WERI-Rb-1 (cell line): ENCODE results near the gene NFATC3.

Experiments
- DNase-seq: peaks from one replicate; pipeline ENCODE4 v3.0.0-alpha.2; 2020
- H3K27ac ChIP-seq: fragments of 250-450 bp; sonication (Bioruptor Pico); 2 replicates; pipeline ENCODE4 v1.5.1; 2020; ENCODE audit warnings: mild to moderate bottlenecking, moderate library complexity
- H3K27me3 ChIP-seq: fragments of 250-450 bp; sonication (Bioruptor Pico); 2 replicates; pipeline ENCODE4 v1.5.1; 2021; ENCODE audit warnings: mild to moderate bottlenecking, low read depth, moderate library complexity; ENCODE audit not compliant: insufficient read depth, severe bottlenecking
- H3K36me3 ChIP-seq: fragments of 250-450 bp; sonication (Bioruptor Pico); 2 replicates; pipeline ENCODE4 v1.5.1; 2020; ENCODE audit warnings: mild to moderate bottlenecking, moderate library complexity
- H3K4me3 ChIP-seq: 2 replicates; pipeline ENCODE4 v1.5.1; 2011; ENCODE audit warnings: low read depth, mild to moderate bottlenecking, control low read depth, low read length
- H3K9me3 ChIP-seq: fragments of 250-450 bp; sonication (Bioruptor Pico); 2 replicates; pipeline ENCODE4 v1.5.1; 2021; ENCODE audit warnings: mild to moderate bottlenecking, moderate library complexity; ENCODE audit not compliant: severe bottlenecking
- TF ChIP-seq, protein P1 (sequence below): IDR thresholded peaks from 2 replicates; pipeline ENCODE4 v1.5.1; 2011; ENCODE audit warnings: low read depth, mild to moderate bottlenecking, control low read depth, inconsistent platforms, low read length

The NFATC3 gene

DNA sequence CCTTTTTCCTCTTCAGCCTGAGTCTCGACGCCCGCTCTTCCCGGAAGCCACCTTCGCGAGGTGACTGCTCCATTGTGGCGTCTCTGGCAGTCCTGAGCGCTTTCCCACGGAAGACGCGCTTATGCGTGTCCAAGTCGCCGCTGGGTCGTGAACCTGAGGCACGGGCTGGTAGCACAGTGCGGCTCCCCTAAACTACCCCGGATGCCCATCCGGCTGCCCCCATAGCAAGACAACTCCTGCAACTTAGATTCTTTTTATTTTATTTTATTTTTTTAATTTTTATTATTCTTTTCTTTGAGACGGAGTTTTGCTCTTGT, 152.8 kb downstream of the NFATC3 start:
- Histone ChIP-seq H3K9me3 (no peaks in the 10 kb centered on the region), H3K4me3 (no peak overlapping the region), H3K27me3 (no peaks in the 10 kb centered on the region), H3K36me3 (no peaks in the 10 kb centered on the region), H3K27ac (no peak overlapping the region)
- TF ChIP-seq, protein P1, sequence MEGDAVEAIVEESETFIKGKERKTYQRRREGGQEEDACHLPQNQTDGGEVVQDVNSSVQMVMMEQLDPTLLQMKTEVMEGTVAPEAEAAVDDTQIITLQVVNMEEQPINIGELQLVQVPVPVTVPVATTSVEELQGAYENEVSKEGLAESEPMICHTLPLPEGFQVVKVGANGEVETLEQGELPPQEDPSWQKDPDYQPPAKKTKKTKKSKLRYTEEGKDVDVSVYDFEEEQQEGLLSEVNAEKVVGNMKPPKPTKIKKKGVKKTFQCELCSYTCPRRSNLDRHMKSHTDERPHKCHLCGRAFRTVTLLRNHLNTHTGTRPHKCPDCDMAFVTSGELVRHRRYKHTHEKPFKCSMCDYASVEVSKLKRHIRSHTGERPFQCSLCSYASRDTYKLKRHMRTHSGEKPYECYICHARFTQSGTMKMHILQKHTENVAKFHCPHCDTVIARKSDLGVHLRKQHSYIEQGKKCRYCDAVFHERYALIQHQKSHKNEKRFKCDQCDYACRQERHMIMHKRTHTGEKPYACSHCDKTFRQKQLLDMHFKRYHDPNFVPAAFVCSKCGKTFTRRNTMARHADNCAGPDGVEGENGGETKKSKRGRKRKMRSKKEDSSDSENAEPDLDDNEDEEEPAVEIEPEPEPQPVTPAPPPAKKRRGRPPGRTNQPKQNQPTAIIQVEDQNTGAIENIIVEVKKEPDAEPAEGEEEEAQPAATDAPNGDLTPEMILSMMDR: no peak
- DNase-seq: no peak

DNA sequence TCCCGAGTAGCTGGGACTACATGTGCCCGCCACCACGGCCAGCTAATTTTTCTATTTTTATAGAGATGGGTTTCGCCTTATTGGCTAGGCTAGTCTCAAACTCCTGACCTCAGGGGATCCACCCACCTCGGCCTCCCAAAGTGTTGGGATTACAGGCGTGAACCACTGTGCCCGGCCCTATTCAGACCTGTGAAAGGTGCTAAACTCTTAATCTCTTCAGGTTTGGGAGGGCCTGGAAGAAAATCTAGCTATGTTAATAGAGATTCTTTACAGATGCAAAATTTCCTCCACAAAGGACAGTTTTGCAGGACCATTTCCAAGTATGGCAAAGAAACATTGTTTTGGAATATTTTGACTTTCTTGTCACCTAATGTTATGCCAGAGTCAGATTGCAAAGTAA, 156.9 kb downstream of the NFATC3 start:
- Histone ChIP-seq H3K9me3 (no peaks in the 10 kb centered on the region), H3K27ac (no peak overlapping the region), H3K36me3 (no peaks in the 10 kb centered on the region), H3K4me3 (no peak overlapping the region), H3K27me3 (no peaks in the 10 kb centered on the region)
- no peak for DNase-seq
- TF ChIP-seq, protein P1: no peak

DNA sequence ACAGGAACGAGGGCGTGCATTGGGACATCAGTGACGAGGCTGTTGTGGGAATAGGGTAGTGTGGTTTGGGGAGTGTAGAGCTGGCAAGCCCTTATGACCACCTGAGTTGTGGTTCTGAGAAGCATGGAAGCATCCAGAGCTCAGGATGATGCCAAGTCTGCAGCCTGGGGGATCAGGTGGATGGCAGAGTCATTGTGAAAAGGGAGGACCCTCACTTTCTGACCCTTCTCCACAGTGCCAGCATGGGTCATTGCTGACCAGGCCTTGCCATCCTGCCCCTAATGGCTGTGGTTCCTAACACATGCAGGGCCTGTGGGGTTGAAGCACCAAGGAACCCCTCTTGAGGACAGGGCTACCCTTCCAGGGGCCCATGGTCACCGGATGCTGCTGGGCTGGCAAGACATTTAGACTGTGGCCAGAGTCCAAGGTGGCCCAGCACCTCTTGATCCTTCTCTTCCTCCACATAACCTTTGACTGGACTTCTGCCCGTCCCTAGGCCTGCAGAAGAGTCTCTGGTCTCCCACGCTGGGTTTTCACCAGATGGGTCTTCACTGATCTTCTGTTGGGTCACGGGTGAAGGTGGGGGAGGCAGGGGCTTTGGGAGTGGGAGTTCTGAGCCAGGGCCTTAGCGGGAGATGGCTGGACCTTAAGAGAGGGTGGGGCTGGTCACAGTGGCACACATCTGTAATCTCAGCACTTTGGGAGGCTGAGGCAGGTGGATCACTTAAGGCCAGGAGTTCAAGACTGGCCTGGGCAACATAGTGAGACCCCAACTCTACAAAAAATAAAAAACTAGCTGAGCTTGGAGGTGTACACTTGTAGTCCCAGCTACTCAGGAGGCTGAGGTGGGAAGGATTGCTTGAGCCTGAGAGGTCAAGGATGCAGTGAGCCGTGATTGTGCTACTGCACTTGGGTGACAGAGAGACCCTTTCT, 158.0 kb downstream of the NFATC3 start:
- H3K4me3 ChIP-seq: no peak overlapping the region
- no peaks in the 10 kb centered on the region for H3K9me3 ChIP-seq
- no peak for DNase-seq
- TF ChIP-seq, protein P1: no peak
- H3K27me3 ChIP-seq: no peaks in the 10 kb centered on the region
- H3K36me3 ChIP-seq: no peaks in the 10 kb centered on the region
- no peak overlapping the region for H3K27ac ChIP-seq

DNA sequence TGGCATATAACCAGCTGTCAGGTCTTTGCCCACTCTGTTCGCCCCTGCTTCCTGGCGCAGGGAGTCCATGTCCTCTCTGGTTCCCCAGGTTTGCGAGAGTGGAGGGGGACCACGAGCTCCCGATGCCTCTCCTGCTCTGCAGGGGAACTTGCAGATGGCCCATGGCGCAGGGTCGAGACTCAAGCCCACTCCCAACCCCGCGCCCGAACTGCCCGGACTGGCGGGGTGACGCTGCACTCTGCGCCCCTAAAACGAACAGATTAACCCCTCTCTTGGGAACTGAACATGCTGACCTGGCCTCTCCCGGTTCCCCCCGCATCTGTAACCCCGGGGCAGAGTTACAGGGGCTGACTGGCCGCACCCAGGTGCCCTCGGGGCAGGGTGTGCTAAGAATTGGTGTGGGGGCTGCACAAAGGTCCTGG, 159.3 kb downstream of the NFATC3 start:
- no peak for DNase-seq
- Histone ChIP-seq H3K4me3 (peak overlapping the region; percentile 67), H3K9me3 (no peaks in the 10 kb centered on the region), H3K36me3 (no peaks in the 10 kb centered on the region; the same call in 1 of the 2 replicates), H3K27ac (no peak overlapping the region), H3K27me3 (no peaks in the 10 kb centered on the region)
- TF ChIP-seq, protein P1: no peak

DNA sequence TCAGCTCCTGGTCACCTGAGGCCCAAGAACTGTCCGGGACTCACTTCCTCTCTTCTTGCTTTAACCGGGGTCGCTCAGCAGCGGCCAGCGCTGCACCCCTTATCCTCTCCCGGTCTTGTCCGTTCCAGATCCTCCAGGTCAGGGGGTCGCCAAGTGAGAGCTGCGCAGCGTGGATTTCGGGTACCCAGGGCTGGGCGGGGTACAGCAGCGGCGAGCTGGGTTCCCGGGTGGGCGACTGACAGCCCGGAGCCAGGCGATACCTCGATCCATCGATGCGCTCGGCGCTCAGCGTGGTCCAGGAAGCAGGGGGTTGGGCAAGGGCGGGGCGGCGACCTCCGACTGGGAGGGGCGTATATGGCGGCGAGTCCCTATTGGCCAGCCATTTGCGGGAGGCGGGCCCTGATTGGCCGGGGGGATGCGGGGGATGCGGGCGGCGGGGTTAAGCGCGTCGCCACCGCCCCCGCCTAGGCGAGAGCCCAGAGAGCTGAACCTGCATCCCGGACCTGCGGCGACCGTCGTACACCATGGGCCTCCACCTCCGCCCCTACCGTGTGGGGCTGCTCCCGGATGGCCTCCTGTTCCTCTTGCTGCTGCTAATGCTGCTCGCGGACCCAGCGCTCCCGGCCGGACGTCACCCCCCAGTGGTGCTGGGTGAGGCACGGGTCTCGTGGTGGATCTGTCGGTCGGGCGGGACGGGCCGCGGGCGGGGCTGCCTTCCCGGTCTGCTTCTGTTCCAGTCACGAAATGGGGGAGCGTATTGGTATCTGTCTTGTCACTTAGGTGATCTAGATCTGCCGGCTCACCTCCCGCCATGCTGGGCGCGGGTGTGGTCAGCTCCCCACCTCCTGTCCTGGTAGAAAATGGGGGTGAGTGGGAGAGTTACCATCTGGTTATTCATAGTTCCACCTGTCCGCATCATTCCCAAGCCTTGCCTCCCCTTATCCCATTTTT, 160.0 kb downstream of the NFATC3 start, which contains the start of gene PLA2G15:
TSS of gene PLA2G15 (plus strand) at position 471 of the 951 bp plus-strand sequence. CDS start at position 525, 54 bp downstream.
- Histone ChIP-seq H3K9me3 (no peaks in the 10 kb centered on the region), H3K36me3 (no peaks in the 10 kb centered on the region; the same call in 1 of the 2 replicates), H3K27ac (peak within 1 kb of the TSS; percentile 33; the same call in 1 of the 2 replicates), H3K4me3 (peak within 1 kb of the TSS; percentile 67), H3K27me3 (no peaks in the 10 kb centered on the region)
- DNase-seq: peak; percentile 97
- TF ChIP-seq, protein P1: no peak
